OCI-LY7 (cell line): Measurements from ENCODE around the gene ATG9B. TPM values are rescaled to one million over a fixed set of nuclear protein-coding genes. Genes with fewer than 3 reads are reported as not detected.

Experiments
- BruUV-seq: library from RNA; stranded (reverse); fragments of 400-500 nt; replicated peaks from 2 replicates; lab custom pipeline; 2021; lab: Mats Ljungman, UMichigan
- CTCF ChIA-PET: fragments of 300-600 bp; sonication (Branson Sonifier 250); formaldehyde crosslinking; loops from one replicate; lab custom pipeline; 2022; ENCODE audit warnings: antibody characterized with exemption; ENCODE audit not compliant: unreplicated experiment; lab: Charles Lee
- POLR2A ChIA-PET: fragments of 300-600 bp; sonication (Branson Sonifier 250); formaldehyde crosslinking; loops from one replicate; lab custom pipeline; 2022; ENCODE audit warnings: antibody characterized with exemption; lab: Charles Lee
- DNase-seq: peaks from one replicate; pipeline ENCODE4 v3.0.0-alpha.2; 2015; ENCODE audit warnings: low spot score
- H2AFZ ChIP-seq: fragments of 200-600 bp; sonication (generic), shearing (Covaris generic); 2 replicates; pipeline ENCODE4 v1.6.1; 2014; ENCODE audit warnings: mild to moderate bottlenecking, antibody characterized with exemption, low read length, moderate library complexity
- H3K27ac ChIP-seq: fragments of 200-600 bp; sonication (generic); 2 replicates; pipeline ENCODE4 v1.5.1; 2014; ENCODE audit warnings: mixed run types, low read depth, mild to moderate bottlenecking, moderate library complexity, low read length, inconsistent platforms; ENCODE audit not compliant: poor library complexity, severe bottlenecking
- H3K36me3 ChIP-seq: fragments of 200-600 bp; sonication (generic); 2 replicates; pipeline ENCODE4 v1.6.1; 2014; ENCODE audit warnings: mild to moderate bottlenecking, antibody characterized with exemption, low read length, moderate library complexity, mixed read lengths; ENCODE audit not compliant: insufficient read depth
- H3K4me1 ChIP-seq: fragments of 200-600 bp; sonication (generic); 2 replicates; pipeline ENCODE4 v1.5.1; 2014; ENCODE audit warnings: mild to moderate bottlenecking, low read length; ENCODE audit not compliant: insufficient read depth, poor library complexity, severe bottlenecking
- H3K4me2 ChIP-seq: fragments of 200-600 bp; sonication (generic); 2 replicates; pipeline ENCODE4 v1.6.1; 2014; ENCODE audit warnings: mild to moderate bottlenecking, low read length
- H3K4me3 ChIP-seq: fragments of 200-600 bp; sonication (generic); 2 replicates; pipeline ENCODE4 v1.5.1; 2014; ENCODE audit warnings: mild to moderate bottlenecking, low read depth, low read length; ENCODE audit not compliant: poor library complexity, severe bottlenecking
- H3K79me2 ChIP-seq: fragments of 200-600 bp; sonication (generic); 2 replicates; pipeline ENCODE4 v1.6.1; 2016; ENCODE audit warnings: low read depth, mild to moderate bottlenecking, low read length, moderate library complexity, mixed read lengths; ENCODE audit not compliant: insufficient read depth
- H3K9me2 ChIP-seq: fragments of 200-600 bp; sonication (generic); 2 replicates; pipeline ENCODE4 v1.6.1; 2016; ENCODE audit warnings: mild to moderate bottlenecking, low read length, mixed read lengths; ENCODE audit not compliant: insufficient read depth
- H3K9me3 ChIP-seq: fragments of 200-600 bp; sonication (generic); 2 replicates; pipeline ENCODE4 v1.6.1; 2014; ENCODE audit warnings: mild to moderate bottlenecking, mixed run types, low read length, mixed read lengths
- H4K20me1 ChIP-seq: fragments of 200-600 bp; sonication (generic); 2 replicates; pipeline ENCODE4 v1.6.1; 2014; ENCODE audit warnings: mild to moderate bottlenecking, antibody characterized with exemption, low read length, moderate library complexity, mixed read lengths; ENCODE audit not compliant: insufficient read depth
- EZH2phosphoT487 ChIP-seq: fragments of 200-600 bp; sonication (generic); IDR thresholded peaks from 2 replicates; pipeline ENCODE4 v1.6.1; 2018; ENCODE audit warnings: low read depth, borderline replicate concordance, mild to moderate bottlenecking, mixed run types, antibody characterized with exemption, low read length, moderate library complexity, mixed read lengths
- intact Hi-C: fragments of 100-400 bp; cut with micrococcal nuclease; formaldehyde crosslinking; loops from one replicate; pipeline ENCODE4 v1.10.0; 2022; ENCODE audit not compliant: unreplicated experiment
- total RNA-seq, 2 experiments: library from RNA; depleted of rRNA in 1 of 2; stranded (reverse); fragments of >200 nt in 1 of 2; shearing (Covaris generic) in 1 of 2; gene quantifications; 2 replicates each; pipeline ENCODE4 v1.2.3, GENCODE V29; 2014 to 2022
- TF ChIP-seq, protein P1 (sequence below): fragments of 200-600 bp; sonication (generic); conservative IDR thresholded peaks from 2 replicates; pipeline ENCODE4 v1.5.1; 2014; ENCODE audit warnings: mild to moderate bottlenecking, antibody characterized with exemption, low read length, moderate library complexity, mixed read lengths

The ATG9B gene
- total RNA-seq, 2 experiments from 2014 or later: 0.97 to 1.1 TPM

DNA sequence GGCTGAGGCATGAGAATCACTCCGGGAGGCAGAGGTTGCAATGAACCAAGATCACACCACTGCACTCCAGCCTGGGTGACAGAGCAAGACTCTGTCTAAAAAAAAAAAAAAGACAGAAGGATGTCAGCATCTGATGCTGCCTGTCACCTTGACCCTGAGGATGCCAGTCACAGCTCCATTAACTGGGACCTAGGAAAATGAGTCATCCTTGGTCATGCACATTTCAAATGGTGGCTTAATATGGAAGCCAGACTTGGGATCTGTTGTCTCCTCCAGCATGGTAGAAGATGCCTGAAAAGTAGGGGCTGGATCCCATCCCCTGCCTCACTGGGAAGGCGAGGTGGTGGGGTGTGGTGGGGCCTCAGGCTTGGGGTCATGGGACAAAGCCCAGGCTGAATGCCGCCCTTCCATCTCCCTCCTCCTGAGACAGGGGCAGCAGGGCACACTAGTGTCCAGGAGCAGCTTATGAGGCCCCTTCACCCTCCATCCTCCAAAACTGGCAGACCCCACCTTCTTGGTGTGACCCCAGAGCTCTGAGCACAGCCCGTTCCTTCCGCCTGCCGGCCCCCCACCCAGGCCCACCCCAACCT, 32.1 kb downstream of the ATG9B start:
- POLR2A ChIA-PET: interaction anchor here (1.4 kb wide), 1 partner anchor 36 kb away, joined by 3 read pairs; no protein-coding TSS in a partner anchor
- no peak for TF ChIP-seq EZH2phosphoT487
- TF ChIP-seq, protein P1, sequence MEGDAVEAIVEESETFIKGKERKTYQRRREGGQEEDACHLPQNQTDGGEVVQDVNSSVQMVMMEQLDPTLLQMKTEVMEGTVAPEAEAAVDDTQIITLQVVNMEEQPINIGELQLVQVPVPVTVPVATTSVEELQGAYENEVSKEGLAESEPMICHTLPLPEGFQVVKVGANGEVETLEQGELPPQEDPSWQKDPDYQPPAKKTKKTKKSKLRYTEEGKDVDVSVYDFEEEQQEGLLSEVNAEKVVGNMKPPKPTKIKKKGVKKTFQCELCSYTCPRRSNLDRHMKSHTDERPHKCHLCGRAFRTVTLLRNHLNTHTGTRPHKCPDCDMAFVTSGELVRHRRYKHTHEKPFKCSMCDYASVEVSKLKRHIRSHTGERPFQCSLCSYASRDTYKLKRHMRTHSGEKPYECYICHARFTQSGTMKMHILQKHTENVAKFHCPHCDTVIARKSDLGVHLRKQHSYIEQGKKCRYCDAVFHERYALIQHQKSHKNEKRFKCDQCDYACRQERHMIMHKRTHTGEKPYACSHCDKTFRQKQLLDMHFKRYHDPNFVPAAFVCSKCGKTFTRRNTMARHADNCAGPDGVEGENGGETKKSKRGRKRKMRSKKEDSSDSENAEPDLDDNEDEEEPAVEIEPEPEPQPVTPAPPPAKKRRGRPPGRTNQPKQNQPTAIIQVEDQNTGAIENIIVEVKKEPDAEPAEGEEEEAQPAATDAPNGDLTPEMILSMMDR: no peak
- Histone ChIP-seq H3K4me3 (no peak overlapping the region), H3K79me2 (no peaks in the 10 kb centered on the region), H3K27ac (no peak overlapping the region), H3K36me3 (no peaks in the 10 kb centered on the region), H2AFZ (no peak overlapping the region), H4K20me1 (no peaks in the 10 kb centered on the region), H3K4me2 (no peak overlapping the region), H3K9me3 (no peaks in the 10 kb centered on the region), H3K4me1 (peaks cover 29% of the 10 kb centered on the region), H3K9me2 (no peaks in the 10 kb centered on the region)
- DNase-seq: no peak
- intact Hi-C loops: no loop called here
- BruUV-seq: no TSS peak
- CTCF ChIA-PET: interaction anchor here (0.6 to 0.7 kb wide), 2 partner anchors 21 to 1117 kb away, joined by 3 to 8 read pairs; no protein-coding TSS in a partner anchor

DNA sequence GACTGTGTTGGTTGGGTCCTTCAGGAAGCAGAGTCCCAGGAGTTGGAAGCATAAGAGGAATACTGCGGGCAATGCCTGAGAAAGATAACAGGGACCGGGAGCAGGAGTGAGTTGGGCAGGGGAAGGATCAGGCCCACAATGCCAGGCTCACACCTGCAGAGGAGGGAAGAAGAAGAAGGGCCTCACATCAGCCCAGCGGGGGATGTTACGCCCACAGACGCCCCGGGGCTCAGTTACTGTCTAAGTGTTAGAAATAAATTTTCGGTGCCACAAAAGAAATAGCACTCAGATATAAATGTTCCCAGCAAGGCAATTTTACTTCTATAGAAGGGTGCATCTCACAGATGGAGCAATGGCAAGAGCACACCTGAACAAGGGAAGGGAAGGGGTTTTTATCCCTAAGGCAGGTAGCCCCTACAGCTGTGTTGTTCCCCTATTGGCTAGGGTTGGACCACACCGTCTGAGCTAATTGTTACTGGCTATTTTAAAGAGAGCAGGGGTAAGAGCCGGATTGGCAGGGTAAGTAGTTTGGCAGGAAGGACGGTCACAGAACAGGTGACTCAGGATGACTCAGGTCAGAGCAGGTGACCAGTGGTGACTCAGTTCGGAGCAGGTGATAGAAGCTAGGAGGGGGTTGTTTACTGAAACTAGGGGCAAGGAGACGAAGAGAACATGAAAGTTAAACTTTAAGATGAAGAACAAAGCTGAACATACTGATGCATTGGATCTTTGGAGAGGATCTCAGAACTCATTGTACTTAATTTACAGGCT, 33.7 kb downstream of the ATG9B start, which contains the start of gene NOS3:
Gene NOS3 (plus strand): TSS at position 602 of the 771 bp plus-strand sequence. CDS start 2,787 bp downstream, outside the sequence.
- BruUV-seq: no TSS peak
- intact Hi-C loops: no loop called here
- ChIA-PET CTCF (no interaction called here), POLR2A (interaction anchor here (0.5 to 0.7 kb wide), 2 partner anchors 92 to 120 kb away, joined by 3 to 4 read pairs; no protein-coding TSS in a partner anchor)
- no peaks in the 10 kb centered on the region for H3K9me3 ChIP-seq
- H3K27ac ChIP-seq: no peak within 1 kb of the TSS
- H3K4me2 ChIP-seq: no peak within 1 kb of the TSS
- H3K36me3 ChIP-seq: no peaks in the 10 kb centered on the region
- H3K79me2 ChIP-seq: no peaks in the 10 kb centered on the region
- no peak for DNase-seq
- no peaks in the 10 kb centered on the region for H4K20me1 ChIP-seq
- TF ChIP-seq, protein P1: no peak
- no peak for TF ChIP-seq EZH2phosphoT487
- peaks cover 22% of the 10 kb centered on the region for H3K4me1 ChIP-seq
- no peaks in the 10 kb centered on the region for H3K9me2 ChIP-seq
- H3K4me3 ChIP-seq: no peak within 1 kb of the TSS
- H2AFZ ChIP-seq: no peak within 1 kb of the TSS
